Neural progenitor cell (in vitro differentiated cells): ENCODE data around the gene WNT8A. TPM values are rescaled to one million over a fixed set of nuclear protein-coding genes. Genes with fewer than 3 reads are reported as not detected.

Experiments used
- DNase-seq: peaks from one replicate; pipeline ENCODE4 v3.0.0-alpha.2; 2016; ENCODE audit warnings: low spot score
- H2AFZ ChIP-seq: fragments of 200-600 bp; sonication (generic); replicated peaks from 2 replicates; pipeline ENCODE4 v1.6.1; 2016; ENCODE audit warnings: antibody characterized with exemption
- H3F3A ChIP-seq: fragments of 200-600 bp; sonication (generic); 2 replicates; pipeline ENCODE4 v1.6.1; 2016; ENCODE audit warnings: antibody characterized with exemption, low read depth
- H3K27ac ChIP-seq: fragments of 200-600 bp; sonication (generic); 2 replicates; pipeline ENCODE4 v1.5.1; 2016; ENCODE audit warnings: mild to moderate bottlenecking
- H3K27me3 ChIP-seq: fragments of 200-600 bp; sonication (generic); 2 replicates; pipeline ENCODE4 v1.6.1; 2016; ENCODE audit warnings: mild to moderate bottlenecking, moderate library complexity
- H3K36me3 ChIP-seq: fragments of 200-600 bp; sonication (generic); 2 replicates; pipeline ENCODE4 v1.5.1; 2016
- H3K4me1 ChIP-seq: fragments of 200-600 bp; sonication (generic); 2 replicates; pipeline ENCODE4 v1.6.1; 2016; ENCODE audit warnings: mixed run types
- H3K4me2 ChIP-seq: fragments of 200-600 bp; sonication (generic); 2 replicates; pipeline ENCODE4 v1.6.1; 2016
- H3K4me3 ChIP-seq: fragments of 200-600 bp; sonication (generic); 2 replicates; pipeline ENCODE4 v1.5.1; 2016
- H3K79me2 ChIP-seq: fragments of 200-600 bp; sonication (generic); 2 replicates; pipeline ENCODE4 v1.6.1; 2016; ENCODE audit warnings: low read depth
- H3K9ac ChIP-seq: fragments of 200-600 bp; sonication (generic); 2 replicates; pipeline ENCODE4 v1.6.1; 2016
- H3K9me3 ChIP-seq: fragments of 200-600 bp; sonication (generic); 2 replicates; pipeline ENCODE4 v1.5.1; 2016; ENCODE audit warnings: low read depth
- H4K20me1 ChIP-seq: fragments of 200-600 bp; sonication (generic); 2 replicates; pipeline ENCODE4 v1.6.1; 2016; ENCODE audit warnings: low read depth
- H3K27ac Mint-ChIP-seq: 3 replicates; pipeline ENCODE4 v1.8.0; 2021; ENCODE audit warnings: mixed read lengths
- H3K27me3 Mint-ChIP-seq: 2 replicates; pipeline ENCODE4 v1.8.0; 2022; ENCODE audit warnings: low read depth, mild to moderate bottlenecking, inconsistent platforms, moderate library complexity, mixed read lengths; ENCODE audit not compliant: insufficient read depth
- H3K36me3 Mint-ChIP-seq: 3 replicates; pipeline ENCODE4 v1.8.0; 2021; ENCODE audit warnings: mixed read lengths
- H3K4me1 Mint-ChIP-seq: 3 replicates; pipeline ENCODE4 v1.8.0; 2021; ENCODE audit warnings: mixed read lengths
- H3K4me3 Mint-ChIP-seq: 3 replicates; pipeline ENCODE4 v1.8.0; 2021; ENCODE audit warnings: mild to moderate bottlenecking, moderate library complexity, mixed read lengths
- H3K9me3 Mint-ChIP-seq: 3 replicates; pipeline ENCODE4 v1.8.0; 2020; ENCODE audit warnings: mixed read lengths
- CTCF ChIP-seq: fragments of 200-600 bp; sonication (generic); IDR thresholded peaks from 2 replicates; pipeline ENCODE4 v1.5.1; 2017; ENCODE audit warnings: antibody characterized with exemption, mild to moderate bottlenecking
- EZH2 ChIP-seq: fragments of 200-600 bp; sonication (generic); IDR thresholded peaks from 2 replicates; pipeline ENCODE4 v1.6.1; 2017; ENCODE audit warnings: antibody characterized with exemption, mild to moderate bottlenecking, moderate library complexity
- EZH2phosphoT487 ChIP-seq: fragments of 200-600 bp; sonication (generic); IDR thresholded peaks from 2 replicates; pipeline ENCODE4 v1.6.1; 2017; ENCODE audit warnings: antibody characterized with exemption
- total RNA-seq: library from RNA; depleted of rRNA; stranded (reverse); fragments of >200 nt; gene quantifications from 2 replicates; pipeline ENCODE4 v1.2.3, GENCODE V29; 2015; ENCODE audit warnings: low replicate concordance

Gene WNT8A
- total RNA-seq, 1 donor from 2014 or later, result not detected

- Histone ChIP-seq H3K79me2 (no peaks in the 10 kb centered on the region), H3K27ac (no peak overlapping the region), H3K4me1 (no peaks in the 10 kb centered on the region), H3K9me3 (no peaks in the 10 kb centered on the region), H2AFZ (peak overlapping the region; percentile 65), H3K27me3 (no peaks in the 10 kb centered on the region), H3K4me2 (no peak overlapping the region), H3F3A (no peaks in the 10 kb centered on the region), H3K36me3 (no peaks in the 10 kb centered on the region), H3K9ac (no peak overlapping the region), H4K20me1 (no peaks in the 10 kb centered on the region), H3K4me3 (no peak overlapping the region)
- Mint-ChIP-seq H3K36me3 (no peaks in the 10 kb centered on the region), H3K9me3 (peaks cover 3% of the 10 kb centered on the region), H3K27ac (no peak overlapping the region), H3K4me1 (no peaks in the 10 kb centered on the region), H3K4me3 (no peak overlapping the region), H3K27me3 (no peaks in the 10 kb centered on the region)
- TF ChIP-seq CTCF, result no peak
- no peak for TF ChIP-seq EZH2
- no peak for TF ChIP-seq EZH2phosphoT487
- no peak for DNase-seq
Observed at GRCh38 chr5:138064526-138064925, 19.3 kb upstream of the WNT8A start.

GRCh38 chr5:138065102-138065501 lies 18.7 kb upstream of the WNT8A start:
- no peaks in the 10 kb centered on the region for H3K4me1 ChIP-seq
- H3K27ac Mint-ChIP-seq, result no peak overlapping the region
- H3K27ac ChIP-seq, result no peak overlapping the region
- H3K27me3 ChIP-seq, result no peaks in the 10 kb centered on the region
- H3K27me3 Mint-ChIP-seq, result no peaks in the 10 kb centered on the region
- H3F3A ChIP-seq, result no peaks in the 10 kb centered on the region
- no peak for TF ChIP-seq EZH2
- peak; percentile 40 for TF ChIP-seq CTCF
- TF ChIP-seq EZH2phosphoT487, result no peak
- H3K9me3 ChIP-seq, result no peaks in the 10 kb centered on the region
- no peak overlapping the region for H3K4me3 Mint-ChIP-seq
- no peaks in the 10 kb centered on the region for H3K4me1 Mint-ChIP-seq
- H3K79me2 ChIP-seq, result no peaks in the 10 kb centered on the region
- no peaks in the 10 kb centered on the region for H4K20me1 ChIP-seq
- H3K4me2 ChIP-seq, result no peak overlapping the region
- H3K36me3 Mint-ChIP-seq, result no peaks in the 10 kb centered on the region
- peaks cover 6% of the 10 kb centered on the region for H3K9me3 Mint-ChIP-seq
- peak overlapping the region; percentile 65 for H2AFZ ChIP-seq
- no peak overlapping the region for H3K4me3 ChIP-seq
- H3K36me3 ChIP-seq, result no peaks in the 10 kb centered on the region
- DNase-seq, result peak; percentile 24
- no peak overlapping the region for H3K9ac ChIP-seq

- no peak for DNase-seq
- Histone ChIP-seq H3K9ac (no peak overlapping the region), H3K79me2 (no peaks in the 10 kb centered on the region), H3K4me1 (no peaks in the 10 kb centered on the region), H3K4me3 (no peak overlapping the region), H2AFZ (no peak overlapping the region), H3K36me3 (no peaks in the 10 kb centered on the region), H4K20me1 (no peaks in the 10 kb centered on the region), H3F3A (no peaks in the 10 kb centered on the region), H3K27me3 (no peaks in the 10 kb centered on the region), H3K27ac (no peak overlapping the region), H3K4me2 (no peak overlapping the region), H3K9me3 (no peaks in the 10 kb centered on the region)
- Mint-ChIP-seq H3K36me3 (no peaks in the 10 kb centered on the region), H3K9me3 (peaks cover 8% of the 10 kb centered on the region), H3K4me1 (no peaks in the 10 kb centered on the region), H3K4me3 (no peak overlapping the region), H3K27ac (no peak overlapping the region), H3K27me3 (no peaks in the 10 kb centered on the region)
- TF ChIP-seq CTCF (no peak), EZH2phosphoT487 (no peak), EZH2 (no peak)
Observed at GRCh38 chr5:138067945-138068344, 15.9 kb upstream of the WNT8A start.
